Measurements from ENCODE around the gene GINS1.

Gene GINS1

GRCh38 chr20:25424536-25424935, 17.1 kb downstream of the GINS1 start:
- Histone ChIP-seq H3K27ac (no peak overlapping the region), H3K4me3 (no peak overlapping the region)
- no peak for DNase-seq (ENCODE audit: low spot score)
- no peak for TF ChIP-seq CTCF (IDR thresholded peaks at IDR 0.05)

GRCh38 chr20:25437153-25437581, 29.7 kb downstream of the GINS1 start:
- H3K27ac ChIP-seq: no peak overlapping the region
- no peak for DNase-seq (ENCODE audit: low spot score)
- no peak for TF ChIP-seq CTCF (IDR thresholded peaks at IDR 0.05)
- no peak overlapping the region for H3K4me3 ChIP-seq

DNA sequence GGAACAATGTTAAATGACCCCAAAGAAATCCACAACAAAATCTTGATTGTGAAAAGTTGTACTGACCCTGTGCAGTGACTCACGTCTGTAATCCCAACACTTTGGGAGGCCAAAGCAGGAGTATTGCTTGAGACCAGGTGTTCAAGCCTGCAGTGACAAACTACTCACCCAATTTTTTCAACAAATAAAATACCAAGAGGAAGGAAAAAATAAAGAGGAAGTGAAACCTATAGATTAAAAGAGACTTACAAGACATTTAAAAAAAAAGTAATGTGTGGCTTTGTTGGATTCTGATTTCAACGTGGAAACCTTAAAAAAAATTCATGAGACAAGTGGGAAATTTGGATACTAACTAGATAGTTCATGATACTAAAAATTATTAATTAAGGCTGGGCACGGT, 31.9 kb downstream of the GINS1 start:
- H3K4me3 ChIP-seq: no peak overlapping the region
- TF ChIP-seq CTCF (IDR thresholded peaks at IDR 0.05): no peak
- no peak for DNase-seq (ENCODE audit: low spot score)
- no peak overlapping the region for H3K27ac ChIP-seq

DNA sequence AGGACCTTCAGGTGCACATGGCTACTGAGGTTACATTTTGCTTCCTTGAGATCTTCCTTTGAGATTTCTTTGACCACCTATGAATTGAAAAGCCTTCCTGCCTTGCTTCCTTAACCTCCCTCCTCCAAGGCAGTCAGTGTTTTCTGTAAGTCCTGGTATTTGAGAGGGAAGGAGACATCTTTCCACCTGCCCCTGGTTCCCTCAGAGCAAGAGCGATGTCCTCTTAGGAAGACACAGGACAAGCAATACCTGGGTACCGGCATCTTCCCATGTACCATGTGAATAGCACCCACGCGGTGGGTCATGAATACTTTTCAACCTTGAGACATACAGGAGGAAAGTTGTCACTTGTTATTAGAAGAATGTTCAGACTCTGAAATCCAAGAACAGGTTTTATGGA, 37.1 kb downstream of the GINS1 start:
- TF ChIP-seq CTCF (IDR thresholded peaks at IDR 0.05): no peak
- Histone ChIP-seq H3K4me3 (no peak overlapping the region), H3K27ac (no peak overlapping the region)
- DNase-seq (ENCODE audit: low spot score): no peak

GRCh38 chr20:25447671-25448070, 40.2 kb downstream of the GINS1 start:
- no peak for DNase-seq (ENCODE audit: low spot score)
- no peak for TF ChIP-seq CTCF (IDR thresholded peaks at IDR 0.05)
- H3K4me3 ChIP-seq: no peak overlapping the region
- no peak overlapping the region for H3K27ac ChIP-seq

- no peak for TF ChIP-seq CTCF (IDR thresholded peaks at IDR 0.05)
- no peak overlapping the region for H3K4me3 ChIP-seq
- peak; percentile 55 for DNase-seq (ENCODE audit: low spot score)
- no peak overlapping the region for H3K27ac ChIP-seq
Measured at GRCh38 chr20:25452333-25452732, 44.9 kb downstream of the GINS1 start.

GRCh38 chr20:25453035-25453810, 45.8 kb downstream of the GINS1 start:
- no peak for TF ChIP-seq CTCF (IDR thresholded peaks at IDR 0.05)
- Histone ChIP-seq H3K27ac (no peak overlapping the region), H3K4me3 (no peak overlapping the region)
- DNase-seq (ENCODE audit: low spot score): peak; percentile 41
